ENCODE results near the gene TSC22D4. TPM values are rescaled to one million over a fixed set of nuclear protein-coding genes. Genes with fewer than 3 reads are reported as not detected.
A peak's percentile ranks its signal among the peaks of the same experiment; 100 is the strongest.

The TSC22D4 gene
- total RNA-seq, 1 experiment from 2014 or later: 24.4 TPM

- intact Hi-C loops (cut with micrococcal nuclease; ENCODE audit: unreplicated experiment): no loop called here
- Mint-ChIP-seq H3K4me1 (ENCODE audit: low read depth, unreplicated experiment) (no peaks in the 10 kb centered on the region), H3K9me3 (ENCODE audit: low read depth, unreplicated experiment) (no peaks in the 10 kb centered on the region), H3K27me3 (ENCODE audit: unreplicated experiment) (no peaks in the 10 kb centered on the region), H3K4me3 (ENCODE audit: low read depth, unreplicated experiment) (no peak overlapping the region), H3K27ac (ENCODE audit: unreplicated experiment) (no peak overlapping the region), H3K36me3 (ENCODE audit: insufficient read depth, unreplicated experiment) (peaks cover 13% of the 10 kb centered on the region)
- no peak for TF ChIP-seq CTCF (IDR thresholded peaks at IDR 0.05; ENCODE audit: unreplicated experiment)
- BruUV-seq (replicated peaks): no TSS peak
- DNase-seq: no peak
- CTCF ChIA-PET: interaction anchor here (0.6 kb wide), 1 partner anchor 1846 kb away, joined by 3 read pairs; no protein-coding TSS in a partner anchor
These were observed 12.1 kb downstream of the TSC22D4 start for GRCh38 chr7:100466653-100467605.

- CTCF ChIA-PET: interaction anchor here (0.7 to 1.1 kb wide), 7 partner anchors 8 to 817 kb away, joined by 3 to 4 read pairs (median 3); no protein-coding TSS in a partner anchor
- no peaks in the 10 kb centered on the region for H3K27me3 Mint-ChIP-seq (ENCODE audit: unreplicated experiment)
- no peak overlapping the region for H3K4me3 Mint-ChIP-seq (ENCODE audit: low read depth, unreplicated experiment)
- DNase-seq: peak; percentile 73
- no peaks in the 10 kb centered on the region for H3K4me1 Mint-ChIP-seq (ENCODE audit: low read depth, unreplicated experiment)
- peak; percentile 52 for TF ChIP-seq CTCF (IDR thresholded peaks at IDR 0.05; ENCODE audit: unreplicated experiment)
- BruUV-seq (replicated peaks): no TSS peak
- H3K36me3 Mint-ChIP-seq (ENCODE audit: insufficient read depth, unreplicated experiment): peaks cover 13% of the 10 kb centered on the region
- no peaks in the 10 kb centered on the region for H3K9me3 Mint-ChIP-seq (ENCODE audit: low read depth, unreplicated experiment)
- intact Hi-C loops (cut with micrococcal nuclease; ENCODE audit: unreplicated experiment): no loop called here
- H3K27ac Mint-ChIP-seq (ENCODE audit: unreplicated experiment): no peak overlapping the region
These were observed 13.2 kb downstream of the TSC22D4 start for GRCh38 chr7:100465702-100466311.

GRCh38 chr7:100465299-100465698 lies 13.7 kb downstream of the TSC22D4 start:
- TF ChIP-seq CTCF (IDR thresholded peaks at IDR 0.05; ENCODE audit: unreplicated experiment): no peak
- intact Hi-C loops (cut with micrococcal nuclease; ENCODE audit: unreplicated experiment): no loop called here

GRCh38 chr7:100464791-100465190 lies 14.2 kb downstream of the TSC22D4 start:
- no peaks in the 10 kb centered on the region for H3K9me3 Mint-ChIP-seq (ENCODE audit: low read depth, unreplicated experiment)
- CTCF ChIA-PET: interaction anchor here (0.7 to 1.0 kb wide), 3 partner anchors 18 to 124 kb away, joined by 3 to 11 read pairs (median 6); partner anchors contain the start of gene NYAP1
- H3K27me3 Mint-ChIP-seq (ENCODE audit: unreplicated experiment): no peaks in the 10 kb centered on the region
- no peaks in the 10 kb centered on the region for H3K4me1 Mint-ChIP-seq (ENCODE audit: low read depth, unreplicated experiment)
- peaks cover 13% of the 10 kb centered on the region for H3K36me3 Mint-ChIP-seq (ENCODE audit: insufficient read depth, unreplicated experiment)
- H3K4me3 Mint-ChIP-seq (ENCODE audit: low read depth, unreplicated experiment): no peak overlapping the region
- DNase-seq: no peak
- BruUV-seq (replicated peaks): no TSS peak
- TF ChIP-seq CTCF (IDR thresholded peaks at IDR 0.05; ENCODE audit: unreplicated experiment): no peak
- no peak overlapping the region for H3K27ac Mint-ChIP-seq (ENCODE audit: unreplicated experiment)
- intact Hi-C loops (cut with micrococcal nuclease; ENCODE audit: unreplicated experiment): no loop called here

More at GRCh38 chr7:100465299-100465698, 13.7 kb downstream of the TSC22D4 start:
- peaks cover 13% of the 10 kb centered on the region for H3K36me3 Mint-ChIP-seq (ENCODE audit: insufficient read depth, unreplicated experiment)
- no peak for DNase-seq
- H3K4me3 Mint-ChIP-seq (ENCODE audit: low read depth, unreplicated experiment): no peak overlapping the region
- CTCF ChIA-PET: interaction anchor here (0.7 to 1.1 kb wide), 7 partner anchors 7 to 123 kb away, joined by 3 to 11 read pairs (median 3); partner anchors contain the start of gene NYAP1
- H3K4me1 Mint-ChIP-seq (ENCODE audit: low read depth, unreplicated experiment): no peaks in the 10 kb centered on the region
- no TSS peak for BruUV-seq (replicated peaks)
- H3K27ac Mint-ChIP-seq (ENCODE audit: unreplicated experiment): no peak overlapping the region
- H3K27me3 Mint-ChIP-seq (ENCODE audit: unreplicated experiment): no peaks in the 10 kb centered on the region
- H3K9me3 Mint-ChIP-seq (ENCODE audit: low read depth, unreplicated experiment): no peaks in the 10 kb centered on the region

Measured in Calu3 (cell line).